T-helper 2 cell treated with Interferon-gamma antibody and Interleukin-4, amounts not matched to agents 100 ng/mL and 5 ng/mL, for 36 hours (primary cell): ENCODE results near the gene CFAP20DC. TPM values are rescaled to one million over a fixed set of nuclear protein-coding genes. Genes with fewer than 3 reads are reported as not detected.
"Not testable (repeated sequence)": the region's sequence is repeated elsewhere in the genome, so short reads cannot be mapped to it uniquely, and the experiment has no call there.

ENCODE experiments used
- intact Hi-C: fragments of 100-400 bp; cut with micrococcal nuclease; formaldehyde crosslinking; loops from one replicate; pipeline ENCODE4 v1.15.1; 2023
- total RNA-seq: library from RNA; stranded (reverse); gene quantifications from 2 replicates; pipeline ENCODE4 v1.2.3, GENCODE V29; 2022

The CFAP20DC gene
- total RNA-seq, 1 donor from 2014 or later, result 1.3 TPM

DNA sequence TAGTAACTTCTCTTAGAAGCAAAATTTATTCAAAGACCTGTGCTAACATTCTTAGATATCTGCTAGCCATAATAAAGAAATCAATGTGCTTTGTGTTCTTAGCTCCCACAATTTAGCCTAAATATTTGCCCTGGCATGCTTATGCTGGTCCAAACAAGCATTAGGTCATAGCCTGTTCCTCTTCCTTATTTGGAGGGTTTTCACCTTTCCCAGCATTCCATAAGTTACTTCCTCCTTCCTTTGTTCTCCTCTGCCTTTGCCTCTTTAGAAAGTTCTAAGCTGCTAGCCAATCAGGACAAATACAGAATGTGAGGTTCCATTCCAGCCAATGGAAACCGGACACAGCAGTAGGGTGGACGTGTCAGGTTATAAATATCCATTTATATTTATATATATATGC, 345.5 kb downstream of the CFAP20DC start:
- intact Hi-C loops, result not testable (repeated sequence)

DNA sequence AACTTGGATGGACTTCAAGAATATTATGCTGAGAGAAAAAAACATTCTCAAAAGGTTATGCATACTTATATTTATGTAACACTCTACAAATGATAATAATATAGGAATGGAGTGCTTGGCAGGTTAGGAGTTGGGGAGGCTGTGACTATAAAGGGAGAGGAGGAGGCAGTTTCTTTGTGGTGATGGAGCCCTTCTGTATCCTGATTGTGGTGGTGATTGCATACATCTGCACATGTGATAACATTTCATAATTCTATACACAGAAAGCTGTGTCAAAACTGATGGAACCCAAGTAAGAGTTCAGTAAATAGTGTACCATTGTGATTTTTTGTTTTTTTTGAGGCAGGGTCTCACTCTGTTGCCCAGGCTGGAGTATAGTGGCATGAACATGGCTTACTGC, 351.6 kb downstream of the CFAP20DC start:
- intact Hi-C loops, result no loop called here

DNA sequence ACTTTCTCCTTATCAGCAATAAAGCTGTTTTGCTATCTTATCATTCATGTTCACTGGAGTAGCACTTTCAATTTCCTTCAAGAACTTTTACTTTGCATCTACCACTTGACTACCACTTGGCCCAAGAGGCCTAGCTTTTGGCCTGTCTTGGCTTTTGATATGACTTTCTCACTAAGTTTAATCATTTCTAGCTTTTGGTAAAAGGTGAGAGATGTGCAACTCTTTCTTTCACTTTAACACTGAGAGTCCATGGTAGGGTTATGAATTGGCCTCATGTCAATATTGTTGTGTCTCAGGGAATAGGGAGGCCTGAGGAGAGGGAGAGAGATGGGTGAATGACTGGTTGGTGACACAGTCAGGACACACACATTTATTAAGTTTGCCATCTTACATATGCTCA, 352.3 kb downstream of the CFAP20DC start:
- intact Hi-C loops, result no loop called here

DNA sequence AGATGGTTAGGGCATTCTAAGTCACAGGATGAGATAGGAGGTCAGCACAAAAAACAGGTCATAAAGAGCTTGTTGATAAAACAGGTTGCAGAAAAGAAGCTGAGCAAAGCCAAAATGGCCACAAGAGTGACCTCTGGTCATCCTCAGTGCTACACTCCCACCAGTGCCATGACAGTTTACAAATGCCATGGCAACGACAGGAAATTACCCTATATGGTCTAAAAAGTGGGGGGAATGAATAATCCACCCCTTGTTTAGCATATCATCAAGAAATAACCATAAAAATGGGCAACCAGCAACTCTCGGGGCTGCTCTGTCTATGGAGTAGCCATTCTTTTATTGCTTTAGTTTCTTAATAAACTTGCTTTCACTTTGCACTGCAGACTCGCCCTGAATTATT, 353.0 kb downstream of the CFAP20DC start:
- intact Hi-C loops, result not testable (repeated sequence)

DNA sequence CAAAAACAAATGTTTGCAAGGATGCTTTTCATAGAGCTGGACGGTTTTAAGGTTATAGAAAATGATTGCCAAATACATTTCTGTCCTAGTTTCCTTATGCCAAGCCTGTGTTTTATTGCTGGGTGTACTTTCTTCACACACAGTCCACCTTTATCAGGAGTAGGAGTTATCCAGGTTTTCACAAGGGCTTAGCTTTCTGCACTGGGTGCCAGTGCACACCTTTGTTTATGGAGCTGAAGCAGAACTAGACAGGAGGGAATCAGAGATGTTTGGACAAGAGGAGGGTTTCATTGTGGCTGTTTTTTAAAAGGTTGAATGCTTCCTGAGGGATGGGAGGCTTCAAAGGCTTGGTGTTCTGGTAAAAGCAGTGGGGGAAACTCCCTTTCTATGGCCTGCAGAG, 353.7 kb downstream of the CFAP20DC start:
- intact Hi-C loops, result no loop called here

DNA sequence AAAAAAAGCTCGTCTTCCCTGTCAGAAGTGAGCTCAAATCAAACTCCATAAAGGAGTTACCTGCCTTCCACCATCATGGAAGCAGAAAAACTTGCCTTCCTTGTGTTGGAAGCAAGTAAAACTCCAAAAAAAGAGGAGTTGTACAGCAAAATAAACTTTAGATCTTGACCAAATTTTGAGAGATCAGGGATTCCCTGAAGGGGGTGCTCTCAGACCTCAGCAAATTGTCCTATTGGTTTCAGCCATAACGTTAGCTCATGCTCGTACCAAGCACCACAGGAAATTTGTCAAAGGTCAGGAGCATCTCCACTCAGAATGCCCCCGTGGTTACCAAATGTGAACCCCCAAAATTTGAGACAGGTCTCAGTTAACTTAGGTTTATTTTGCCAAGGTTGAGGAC, 354.5 kb downstream of the CFAP20DC start:
- intact Hi-C loops, result not testable (repeated sequence)

DNA sequence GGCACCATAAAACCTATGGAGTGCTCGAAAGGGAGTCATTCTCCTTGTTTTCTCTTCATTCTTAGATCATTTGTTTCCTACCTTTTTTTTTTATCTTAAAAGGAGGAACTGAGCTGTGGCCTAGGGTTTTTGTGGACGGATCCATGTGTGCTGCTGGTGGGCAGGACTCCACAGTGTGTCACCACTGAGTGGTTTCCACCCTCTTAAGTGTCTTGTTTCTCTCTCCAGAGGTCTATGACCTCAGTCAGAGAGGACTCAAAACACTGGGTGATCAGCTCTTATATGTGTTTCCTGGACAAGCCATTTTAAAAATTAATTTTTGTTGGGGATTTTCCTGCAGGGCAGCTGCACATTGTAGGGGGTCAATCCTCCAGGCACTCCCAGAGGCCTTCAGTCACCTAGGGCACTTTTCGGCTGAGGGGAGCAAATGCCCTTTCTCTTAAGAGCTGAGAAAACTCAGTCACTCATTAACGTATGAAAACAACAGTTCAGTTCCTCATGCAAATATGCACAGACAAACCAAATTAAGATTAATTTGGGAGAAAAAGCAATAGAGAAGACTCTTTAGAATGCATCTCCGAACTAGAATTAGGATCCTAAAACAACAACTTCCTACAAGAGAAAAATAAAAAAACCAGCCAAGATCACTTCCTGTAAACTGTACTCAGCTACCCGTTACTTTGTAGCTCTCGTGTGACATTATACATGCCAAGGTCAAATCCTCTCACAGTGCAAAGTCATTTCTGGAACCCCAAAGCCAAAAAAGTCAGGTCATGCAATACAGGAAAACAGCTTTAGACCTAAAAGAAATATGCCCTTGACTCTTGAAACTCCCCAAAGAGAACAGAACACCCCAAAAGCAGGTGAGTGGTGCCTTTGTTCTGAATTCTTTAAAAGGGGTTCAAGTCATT, 355.6 kb downstream of the CFAP20DC start:
- intact Hi-C loops, result no loop called here

DNA sequence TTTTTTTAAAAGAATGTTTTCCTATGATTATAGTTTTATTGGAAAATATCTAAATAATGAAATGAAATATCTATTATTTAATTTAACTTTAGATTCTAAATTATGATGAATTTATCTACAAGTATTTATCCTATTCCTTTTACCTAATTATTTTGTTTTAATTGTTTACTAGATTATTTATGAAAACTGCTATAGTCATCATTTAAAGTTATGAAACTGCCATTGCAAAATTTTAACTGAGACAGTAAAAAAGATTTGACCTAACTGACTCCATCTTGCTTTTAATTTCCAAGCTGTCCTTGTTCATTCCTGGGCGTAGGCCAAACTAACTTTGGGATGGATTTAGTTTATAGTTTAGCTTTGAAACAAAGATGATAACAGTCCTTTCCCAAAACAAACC, 357.3 kb downstream of the CFAP20DC start:
- intact Hi-C loops, result no loop called here
